WERI-Rb-1 (cell line): Measurements from ENCODE around the gene TUBGCP2.

Source experiments
- DNase-seq: peaks from one replicate; pipeline ENCODE4 v3.0.0-alpha.2; 2020
- H3K27ac ChIP-seq: fragments of 250-450 bp; sonication (Bioruptor Pico); 2 replicates; pipeline ENCODE4 v1.5.1; 2020; ENCODE audit warnings: mild to moderate bottlenecking, moderate library complexity
- H3K27me3 ChIP-seq: fragments of 250-450 bp; sonication (Bioruptor Pico); 2 replicates; pipeline ENCODE4 v1.5.1; 2021; ENCODE audit warnings: mild to moderate bottlenecking, low read depth, moderate library complexity; ENCODE audit not compliant: insufficient read depth, severe bottlenecking
- H3K36me3 ChIP-seq: fragments of 250-450 bp; sonication (Bioruptor Pico); 2 replicates; pipeline ENCODE4 v1.5.1; 2020; ENCODE audit warnings: mild to moderate bottlenecking, moderate library complexity
- H3K4me3 ChIP-seq: 2 replicates; pipeline ENCODE4 v1.5.1; 2011; ENCODE audit warnings: low read depth, mild to moderate bottlenecking, control low read depth, low read length
- H3K9me3 ChIP-seq: fragments of 250-450 bp; sonication (Bioruptor Pico); 2 replicates; pipeline ENCODE4 v1.5.1; 2021; ENCODE audit warnings: mild to moderate bottlenecking, moderate library complexity; ENCODE audit not compliant: severe bottlenecking
- CTCF ChIP-seq: IDR thresholded peaks from 2 replicates; pipeline ENCODE4 v1.5.1; 2011; ENCODE audit warnings: low read depth, mild to moderate bottlenecking, control low read depth, inconsistent platforms, low read length

Gene TUBGCP2

DNA sequence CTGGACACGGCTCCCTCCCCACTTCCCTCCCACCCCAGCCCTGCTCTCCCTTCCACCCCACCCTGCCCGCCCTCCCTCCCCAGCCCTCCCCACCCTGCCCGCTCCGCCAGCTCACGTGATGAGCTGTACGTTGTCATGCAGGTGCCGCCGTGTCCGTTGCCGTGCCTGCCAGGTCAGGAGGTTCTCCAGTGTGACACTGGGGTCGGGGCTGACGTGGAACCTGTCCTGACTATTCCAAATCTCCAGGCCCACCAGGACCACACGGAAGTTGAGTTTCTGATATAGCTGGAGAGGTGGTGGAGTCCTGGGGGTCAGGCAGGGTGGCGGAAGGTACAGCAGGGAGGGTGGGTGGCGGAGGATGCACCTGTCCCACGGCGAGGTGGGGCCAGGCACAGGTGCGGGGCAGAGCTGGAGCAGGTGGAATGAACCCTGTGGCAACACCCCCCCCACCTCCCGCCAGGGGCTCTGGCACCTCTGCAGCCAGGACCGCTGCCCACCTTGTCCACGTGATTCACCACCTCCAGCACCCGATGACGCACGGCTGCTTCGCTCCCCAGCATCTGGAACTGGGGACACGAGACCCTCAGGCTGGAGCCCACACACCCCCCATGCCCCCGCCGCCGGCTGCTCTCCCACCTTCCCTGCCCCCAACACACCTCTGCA lies 36.2 kb downstream of the TUBGCP2 start:
- TF ChIP-seq CTCF = no peak

GRCh38 chr10:133271521-133272300 lies 37.0 kb downstream of the TUBGCP2 start:
- no peaks in the 10 kb centered on the region for H3K36me3 ChIP-seq
- no peak for TF ChIP-seq CTCF

More for the DNA sequence above, 36.2 kb downstream of the TUBGCP2 start:
- Histone ChIP-seq H3K27me3 (peaks cover 10% of the 10 kb centered on the region), H3K36me3 (no peaks in the 10 kb centered on the region), H3K9me3 (no peaks in the 10 kb centered on the region), H3K4me3 (no peak overlapping the region), H3K27ac (no peak overlapping the region)
- no peak for DNase-seq

DNA sequence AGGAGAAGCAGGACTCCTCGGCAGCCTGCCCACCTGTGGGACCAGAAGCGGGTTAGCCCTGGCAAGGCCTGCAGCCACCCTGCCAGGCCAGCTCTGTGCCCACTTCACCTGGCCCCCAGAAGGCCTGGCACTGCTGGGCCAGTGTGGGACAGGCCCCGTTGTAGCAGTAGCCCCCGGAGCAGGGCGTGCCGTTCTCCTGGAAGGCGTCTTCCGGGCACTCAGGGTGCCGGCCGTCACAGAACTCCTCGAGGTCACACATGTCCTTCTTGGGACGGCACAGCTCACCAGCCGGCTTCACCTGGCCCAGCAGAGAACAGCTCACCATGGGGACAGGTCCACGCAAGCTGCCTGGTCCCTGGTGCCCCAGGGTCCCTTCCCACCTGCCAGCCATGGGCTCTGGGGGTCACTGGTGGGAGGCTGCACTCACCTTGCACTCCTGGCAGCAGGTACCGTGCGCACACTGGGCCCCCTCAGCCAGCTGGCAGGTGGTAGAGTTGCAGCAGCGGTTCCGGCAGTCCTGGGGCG lies 37.8 kb downstream of the TUBGCP2 start:
- Histone ChIP-seq H3K9me3 (no peaks in the 10 kb centered on the region), H3K27me3 (peaks cover 2% of the 10 kb centered on the region), H3K36me3 (no peaks in the 10 kb centered on the region), H3K27ac (no peak overlapping the region), H3K4me3 (no peak overlapping the region)
- DNase-seq = no peak
- TF ChIP-seq CTCF = no peak

More at GRCh38 chr10:133271521-133272300, 37.0 kb downstream of the TUBGCP2 start:
- no peaks in the 10 kb centered on the region for H3K9me3 ChIP-seq
- H3K4me3 ChIP-seq = no peak overlapping the region
- no peak overlapping the region for H3K27ac ChIP-seq
- peaks cover 10% of the 10 kb centered on the region for H3K27me3 ChIP-seq
- DNase-seq = no peak

GRCh38 chr10:133270204-133270603 lies 38.5 kb downstream of the TUBGCP2 start:
- H3K27ac ChIP-seq = no peak overlapping the region
- TF ChIP-seq CTCF = no peak
- no peaks in the 10 kb centered on the region for H3K9me3 ChIP-seq
- no peaks in the 10 kb centered on the region for H3K27me3 ChIP-seq
- H3K36me3 ChIP-seq = no peaks in the 10 kb centered on the region
- no peak for DNase-seq
- no peak overlapping the region for H3K4me3 ChIP-seq

DNA sequence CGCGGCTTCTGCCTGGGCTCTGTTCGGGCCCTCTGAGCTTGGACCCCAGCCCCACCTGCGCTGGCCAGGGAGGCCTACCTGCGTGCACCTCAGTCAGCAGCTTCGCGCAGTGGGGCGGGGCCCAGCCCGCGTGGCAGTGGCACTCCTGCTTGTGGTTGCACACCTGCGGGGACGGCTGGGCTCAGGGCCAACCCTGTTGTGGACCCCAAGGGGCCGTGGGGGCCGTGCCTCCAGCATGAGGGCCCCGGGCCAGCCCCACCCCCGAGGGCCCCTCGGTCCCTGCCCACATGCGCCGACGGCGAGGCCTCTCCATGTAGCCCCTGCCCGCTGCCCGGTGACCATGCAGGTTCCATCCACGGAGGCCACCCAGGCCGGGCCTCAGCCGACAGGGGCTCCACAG lies 39.3 kb downstream of the TUBGCP2 start:
- H3K27me3 ChIP-seq = no peaks in the 10 kb centered on the region
- no peak for TF ChIP-seq CTCF
- no peak overlapping the region for H3K4me3 ChIP-seq
- H3K9me3 ChIP-seq = no peaks in the 10 kb centered on the region
- no peaks in the 10 kb centered on the region for H3K36me3 ChIP-seq
- no peak overlapping the region for H3K27ac ChIP-seq
- no peak for DNase-seq
